Measurements from ENCODE around the gene CCDC148.

GRCh38 chr2:158269143-158269542, 187.4 kb downstream of the CCDC148 start:
- no peak for TF ChIP-seq CTCF (conservative IDR thresholded peaks at IDR 0.05; ENCODE audit: low read depth, low read length)
- no peak for TF ChIP-seq EZH2 (IDR thresholded peaks at IDR 0.05; ENCODE audit: low read length, unreplicated experiment)

Measured in PC-3 (cell line).